ENCODE results near the gene FAM174B. TPM values are rescaled to one million over a fixed set of nuclear protein-coding genes. Genes with fewer than 3 reads are reported as not detected.

FAM174B gene
- total RNA-seq, 4 donors from 2014 or later = 51.9 to 69.4 (median 61.4) TPM

DNA sequence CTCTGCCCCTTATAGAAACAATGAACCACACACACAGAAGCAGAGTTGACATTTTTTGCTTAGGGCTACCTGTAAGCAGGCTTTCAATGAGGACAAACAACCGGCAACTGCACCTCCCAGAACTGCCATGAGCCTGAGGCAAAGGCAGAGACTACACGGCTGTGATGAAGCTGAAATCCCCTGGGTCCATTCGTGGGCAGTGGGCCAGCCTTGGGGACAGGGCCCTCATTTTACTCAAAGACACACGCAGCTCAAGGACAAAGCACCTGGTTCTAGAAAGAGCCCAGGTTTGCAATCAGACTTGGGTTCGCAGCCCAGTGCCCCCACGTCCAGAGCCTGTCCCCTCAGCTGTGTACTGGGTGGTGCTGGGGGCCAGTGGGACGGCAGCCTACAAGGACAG is 17.9 kb downstream of the FAM174B start:
- Histone ChIP-seq H3K36me3 (no peaks in the 10 kb centered on the region), H3K9me3 (no peaks in the 10 kb centered on the region), H3K4me1 (peaks cover 57 to 64% of the 10 kb centered on the region in 2 donors), H3K27ac (peak overlapping the region; percentile 89 to 98 (median 92)), H3K4me3 (replicated peaks in 1 of 3) (no peak overlapping the region), H3K27me3 (no peaks in the 10 kb centered on the region)
- whole genome bisulfite sequencing, 2 donors = 34 to 36% methylated on average over 6 to 7 of the region's 7 CpGs
- DNase-seq = peak; percentile 46 to 49
- intact Hi-C loops (cut with DNase I) = no loop called here
- TF ChIP-seq, protein P1, sequence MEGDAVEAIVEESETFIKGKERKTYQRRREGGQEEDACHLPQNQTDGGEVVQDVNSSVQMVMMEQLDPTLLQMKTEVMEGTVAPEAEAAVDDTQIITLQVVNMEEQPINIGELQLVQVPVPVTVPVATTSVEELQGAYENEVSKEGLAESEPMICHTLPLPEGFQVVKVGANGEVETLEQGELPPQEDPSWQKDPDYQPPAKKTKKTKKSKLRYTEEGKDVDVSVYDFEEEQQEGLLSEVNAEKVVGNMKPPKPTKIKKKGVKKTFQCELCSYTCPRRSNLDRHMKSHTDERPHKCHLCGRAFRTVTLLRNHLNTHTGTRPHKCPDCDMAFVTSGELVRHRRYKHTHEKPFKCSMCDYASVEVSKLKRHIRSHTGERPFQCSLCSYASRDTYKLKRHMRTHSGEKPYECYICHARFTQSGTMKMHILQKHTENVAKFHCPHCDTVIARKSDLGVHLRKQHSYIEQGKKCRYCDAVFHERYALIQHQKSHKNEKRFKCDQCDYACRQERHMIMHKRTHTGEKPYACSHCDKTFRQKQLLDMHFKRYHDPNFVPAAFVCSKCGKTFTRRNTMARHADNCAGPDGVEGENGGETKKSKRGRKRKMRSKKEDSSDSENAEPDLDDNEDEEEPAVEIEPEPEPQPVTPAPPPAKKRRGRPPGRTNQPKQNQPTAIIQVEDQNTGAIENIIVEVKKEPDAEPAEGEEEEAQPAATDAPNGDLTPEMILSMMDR (IDR thresholded peaks at IDR 0.05) = no peak
- no peak for TF ChIP-seq POLR2A (IDR thresholded peaks at IDR 0.05)

DNA sequence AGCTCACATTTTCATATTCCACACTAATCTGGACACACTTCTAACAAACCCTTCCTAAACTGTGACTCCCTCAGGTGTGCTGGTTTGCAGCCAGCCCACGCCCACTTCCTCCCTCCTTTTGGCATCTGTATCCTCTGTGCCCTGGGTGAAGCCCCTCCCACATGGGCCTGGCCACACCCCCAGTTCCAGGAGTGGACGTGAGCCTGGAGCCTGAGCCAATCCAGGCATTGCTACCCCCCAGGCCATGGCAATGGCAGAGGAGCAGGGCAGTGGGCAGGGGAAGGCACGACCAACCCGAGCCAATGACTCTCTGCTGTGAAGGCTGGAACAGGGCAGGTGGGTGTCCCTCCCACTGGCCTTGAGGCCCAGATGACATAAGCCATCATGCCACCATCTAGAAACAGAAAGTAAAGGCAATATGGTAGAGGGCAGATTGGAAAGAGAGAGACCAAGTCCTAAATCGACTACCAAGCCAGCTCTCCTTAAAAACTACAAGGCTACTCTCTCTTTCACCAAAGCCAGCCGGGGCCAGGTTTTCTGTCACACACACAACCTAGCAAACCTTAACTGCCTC is 18.6 kb downstream of the FAM174B start:
- 53 to 54% methylated on average over 6 of the region's 6 CpGs for WGBS, 2 donors
- H3K9me3 ChIP-seq = no peaks in the 10 kb centered on the region
- peak overlapping the region; percentile 89 to 98 (median 92) for H3K27ac ChIP-seq
- TF ChIP-seq POLR2A (IDR thresholded peaks at IDR 0.05) = peak in 1 of 2 donors; percentile 82
- TF ChIP-seq, protein P1 (IDR thresholded peaks at IDR 0.05) = no peak
- H3K27me3 ChIP-seq = no peaks in the 10 kb centered on the region
- H3K4me1 ChIP-seq = peaks cover 57 to 64% of the 10 kb centered on the region in 2 donors
- intact Hi-C loops (cut with DNase I) = no loop called here
- no peak overlapping the region for H3K4me3 ChIP-seq (replicated peaks in 1 of 3)
- DNase-seq = peak; percentile 88 to 95
- H3K36me3 ChIP-seq = no peaks in the 10 kb centered on the region

DNA sequence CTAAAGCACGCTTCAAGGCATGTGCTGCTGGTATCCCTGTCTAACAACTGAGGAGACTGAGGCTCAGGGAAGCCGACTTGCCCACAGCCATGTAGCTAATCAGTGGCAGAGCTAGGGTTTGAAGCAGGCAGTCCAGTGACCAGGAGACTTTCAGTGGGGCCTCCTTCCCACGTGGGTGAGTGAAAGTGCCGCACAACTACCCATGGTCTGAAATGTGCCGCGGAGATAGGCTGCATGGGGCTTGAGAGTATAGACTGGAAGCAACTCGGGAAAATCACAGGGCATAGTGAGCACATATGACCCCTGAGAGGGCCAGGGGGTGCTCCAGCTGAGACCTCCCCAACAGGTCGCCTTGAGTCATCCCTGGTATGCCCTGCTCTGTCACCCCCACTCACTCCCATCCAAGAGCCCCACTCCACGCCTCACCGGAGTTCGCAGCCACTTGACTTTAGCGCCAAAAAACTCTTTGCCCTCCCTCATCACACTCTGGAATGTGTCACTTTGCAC is 19.1 kb downstream of the FAM174B start:
- Histone ChIP-seq H3K9me3 (no peaks in the 10 kb centered on the region), H3K4me1 (peaks cover 57 to 64% of the 10 kb centered on the region in 2 donors), H3K36me3 (no peaks in the 10 kb centered on the region), H3K27ac (peak overlapping the region; percentile 89 to 98 (median 92)), H3K4me3 (replicated peaks in 1 of 3) (no peak overlapping the region), H3K27me3 (no peaks in the 10 kb centered on the region)
- no peak for DNase-seq
- TF ChIP-seq, protein P1 (IDR thresholded peaks at IDR 0.05) = no peak
- no peak for TF ChIP-seq POLR2A (IDR thresholded peaks at IDR 0.05)
- intact Hi-C loops (cut with DNase I) = no loop called here
- 42 to 54% methylated on average over 7 to 12 of the region's 12 CpGs for WGBS, 2 donors

DNA sequence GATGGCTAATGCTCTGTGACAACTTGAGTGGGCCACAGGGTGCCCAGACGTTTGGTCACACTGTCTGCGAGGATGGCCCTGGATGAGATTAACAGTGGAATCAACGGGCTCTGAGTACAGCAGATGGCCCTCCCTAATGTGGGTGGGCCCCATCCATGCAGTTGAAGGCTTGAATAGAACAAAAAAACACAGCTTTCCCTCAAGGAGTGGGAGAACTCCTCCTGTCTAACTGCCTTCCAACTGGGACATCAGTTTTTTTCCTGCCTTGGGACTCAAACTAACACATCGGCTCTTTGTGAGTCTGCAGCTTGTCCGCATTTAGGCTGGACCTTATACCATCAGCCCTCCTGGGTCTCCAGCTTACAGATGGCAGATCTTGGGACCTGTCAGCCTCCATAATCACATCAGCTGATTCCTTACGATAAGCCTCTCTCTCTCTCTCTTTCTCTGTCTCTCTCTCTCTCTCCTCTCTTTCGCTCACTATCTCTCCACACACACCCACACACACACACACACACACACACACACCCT is 20.8 kb downstream of the FAM174B start:
- TF ChIP-seq POLR2A (IDR thresholded peaks at IDR 0.05) = no peak
- TF ChIP-seq, protein P1 (IDR thresholded peaks at IDR 0.05) = no peak
- 74 to 82% methylated on average over 7 of the region's 7 CpGs for WGBS, 2 donors
- no peak for DNase-seq
- no peak overlapping the region for H3K4me3 ChIP-seq (replicated peaks in 1 of 3)
- H3K9me3 ChIP-seq = no peaks in the 10 kb centered on the region
- peak overlapping the region; percentile 20 to 52 (median 45) for H3K27ac ChIP-seq
- intact Hi-C loops (cut with DNase I) = no loop called here
- no peaks in the 10 kb centered on the region for H3K36me3 ChIP-seq
- H3K4me1 ChIP-seq = peaks cover 55 to 61% of the 10 kb centered on the region in 2 donors
- no peaks in the 10 kb centered on the region for H3K27me3 ChIP-seq

DNA sequence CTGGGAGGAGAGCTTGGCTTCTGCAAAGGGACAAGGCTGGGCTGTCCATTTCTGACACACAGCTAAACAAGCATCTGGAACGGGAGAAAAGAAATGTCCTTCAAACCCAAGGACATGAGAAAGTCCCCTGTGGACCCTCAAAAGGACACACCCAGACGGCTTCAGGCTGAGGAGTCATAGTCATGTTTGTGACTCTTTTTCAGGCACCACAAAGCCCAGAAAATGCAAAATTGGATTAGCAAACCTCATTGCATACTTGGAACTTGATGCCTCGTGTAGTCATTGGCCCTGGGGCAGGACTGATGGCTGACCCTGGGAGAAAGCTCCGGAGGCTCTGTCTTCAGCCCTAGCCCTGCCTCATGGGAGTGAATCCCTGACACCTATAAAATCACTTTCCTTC is 21.5 kb downstream of the FAM174B start:
- Histone ChIP-seq H3K27ac (peak overlapping the region in 2 of 3 donors; percentile 20 to 52), H3K4me3 (replicated peaks in 1 of 3) (no peak overlapping the region), H3K9me3 (no peaks in the 10 kb centered on the region), H3K36me3 (peaks cover 0 to 2% of the 10 kb centered on the region in 2 donors), H3K4me1 (peaks cover 49 to 54% of the 10 kb centered on the region in 2 donors), H3K27me3 (no peaks in the 10 kb centered on the region)
- WGBS, 2 donors = 84 to 86% methylated on average over 4 of the region's 4 CpGs
- intact Hi-C loops (cut with DNase I) = no loop called here
- DNase-seq = no peak
- TF ChIP-seq, protein P1 (IDR thresholded peaks at IDR 0.05) = no peak
- no peak for TF ChIP-seq POLR2A (IDR thresholded peaks at IDR 0.05)

Data from thyroid gland (tissue), 4 donors.